ENCODE measurements around the gene IFI27L1. TPM values are rescaled to one million over a fixed set of nuclear protein-coding genes. Genes with fewer than 3 reads are reported as not detected.

IFI27L1 gene
- polyA plus RNA-seq, 1 donor (not counting 4 experiments of a cell fraction or from before 2014, with no cell fraction given) = 17.4 TPM

- no peaks in the 10 kb centered on the region for H3K27me3 ChIP-seq (ENCODE audit: control insufficient read depth, extremely low read depth, insufficient read depth, low read length)
- H3K79me2 ChIP-seq (ENCODE audit: control insufficient read depth, insufficient read depth, low read length) = no peaks in the 10 kb centered on the region
- DNase-seq (ENCODE audit: low read depth, low spot score) = no peak
- no peak overlapping the region for H3K4me2 ChIP-seq (ENCODE audit: control insufficient read depth, extremely low read depth, insufficient read depth, low read depth, low read length)
- TF ChIP-seq CTCF (optimal IDR thresholded peaks at IDR 0.05 in 1 of 3, IDR thresholded peaks at IDR 0.05 in 1 of 3, conservative IDR thresholded peaks at IDR 0.05 in 1 of 3; ENCODE audit: extremely low read depth in 1 of 3, insufficient read depth in 2 of 3, low read length in 3 of 3) = no peak
- no peak for TF ChIP-seq EZH2 (IDR thresholded peaks at IDR 0.05; ENCODE audit: low read length)
- no peaks in the 10 kb centered on the region for H3K9me1 ChIP-seq (ENCODE audit: control insufficient read depth, extremely low read depth, insufficient read depth, low read length)
- H3K9me3 ChIP-seq (ENCODE audit: control insufficient read depth, low read depth, low read length) = no peaks in the 10 kb centered on the region
- no peak overlapping the region for H2AFZ ChIP-seq (ENCODE audit: control insufficient read depth, low read length)
- H4K20me1 ChIP-seq (ENCODE audit: control insufficient read depth, extremely low read depth, insufficient read depth, low read length) = no peaks in the 10 kb centered on the region
- no peak overlapping the region for H3K27ac ChIP-seq (ENCODE audit: control insufficient read depth, insufficient read depth, low read length)
- H3K4me3 ChIP-seq (ENCODE audit: control insufficient read depth in 2 of 3, extremely low read depth in 1 of 3, insufficient read depth in 2 of 3, low read depth in 1 of 3, low read length in 3 of 3) = no peak overlapping the region
- H3K4me1 ChIP-seq (ENCODE audit: control insufficient read depth, extremely low read depth, insufficient read depth, low read length) = no peaks in the 10 kb centered on the region
- peaks cover 9 to 20% of the 10 kb centered on the region in 2 experiments for H3K36me3 ChIP-seq (ENCODE audit: control insufficient read depth in 2 of 2, extremely low read depth in 1 of 2, insufficient read depth in 2 of 2, low read length in 2 of 2)
- FAIRE-seq = no peak
- dilution Hi-C loops (cut with MboI; ENCODE audit: extremely low pct_ligation_motif_present, low sequenced_read_pairs) = no loop called here
- no peak overlapping the region for H3K9ac ChIP-seq (ENCODE audit: control insufficient read depth, extremely low read depth, insufficient read depth, low read length)
These were observed 38.5 kb upstream of the IFI27L1 start for GRCh38 chr14:94042433-94043091.

- Histone ChIP-seq H2AFZ (ENCODE audit: control insufficient read depth, low read length) (no peak overlapping the region), H3K9me1 (ENCODE audit: control insufficient read depth, extremely low read depth, insufficient read depth, low read length) (no peaks in the 10 kb centered on the region), H3K79me2 (ENCODE audit: control insufficient read depth, insufficient read depth, low read length) (no peaks in the 10 kb centered on the region), H3K9ac (ENCODE audit: control insufficient read depth, extremely low read depth, insufficient read depth, low read length) (no peak overlapping the region), H3K4me2 (ENCODE audit: control insufficient read depth, extremely low read depth, insufficient read depth, low read depth, low read length) (no peak overlapping the region), H3K4me1 (ENCODE audit: control insufficient read depth, extremely low read depth, insufficient read depth, low read length) (no peaks in the 10 kb centered on the region), H3K4me3 (ENCODE audit: control insufficient read depth in 2 of 3, extremely low read depth in 1 of 3, insufficient read depth in 2 of 3, low read depth in 1 of 3, low read length in 3 of 3) (no peak overlapping the region), H3K27me3 (ENCODE audit: control insufficient read depth, extremely low read depth, insufficient read depth, low read length) (no peaks in the 10 kb centered on the region), H3K27ac (ENCODE audit: control insufficient read depth, insufficient read depth, low read length) (no peak overlapping the region), H3K36me3 (ENCODE audit: control insufficient read depth in 2 of 2, extremely low read depth in 1 of 2, insufficient read depth in 2 of 2, low read length in 2 of 2) (peaks cover 15 to 18% of the 10 kb centered on the region in 2 experiments), H4K20me1 (ENCODE audit: control insufficient read depth, extremely low read depth, insufficient read depth, low read length) (no peaks in the 10 kb centered on the region), H3K9me3 (ENCODE audit: control insufficient read depth, low read depth, low read length) (no peaks in the 10 kb centered on the region)
- TF ChIP-seq CTCF (optimal IDR thresholded peaks at IDR 0.05 in 1 of 3, IDR thresholded peaks at IDR 0.05 in 1 of 3, conservative IDR thresholded peaks at IDR 0.05 in 1 of 3; ENCODE audit: extremely low read depth in 1 of 3, insufficient read depth in 2 of 3, low read length in 3 of 3) = no peak
- no peak for TF ChIP-seq EZH2 (IDR thresholded peaks at IDR 0.05; ENCODE audit: low read length)
- dilution Hi-C loops (cut with MboI; ENCODE audit: extremely low pct_ligation_motif_present, low sequenced_read_pairs) = no loop called here
- no peak for DNase-seq (ENCODE audit: low read depth, low spot score)
- no peak for FAIRE-seq
These were observed 37.9 kb upstream of the IFI27L1 start for GRCh38 chr14:94043111-94043755.

All from keratinocyte (primary cell).